Mammary epithelial cell (primary cell): Measurements from ENCODE around the gene YES1.

ENCODE experiments used
- EZH2 ChIP-seq: IDR thresholded peaks from 2 replicates; pipeline ENCODE4 v1.6.1; 2012; ENCODE audit warnings: low read length, inconsistent platforms, borderline replicate concordance
- TF ChIP-seq, protein P1 (sequence below), 2 donors: IDR thresholded peaks in 1 of 2; conservative IDR thresholded peaks in 1 of 2; 2 replicates each; pipeline ENCODE4 v1.5.1; 2011 to 2012; ENCODE audit warnings: inconsistent platforms in 2 of 2, low read length in 2 of 2, mild to moderate bottlenecking in 2 of 2, control low read depth in 1 of 2, low read depth in 1 of 2; ENCODE audit not compliant: insufficient read depth in 1 of 2; ENCODE audit errors: extremely low read depth in 1 of 2

DNA sequence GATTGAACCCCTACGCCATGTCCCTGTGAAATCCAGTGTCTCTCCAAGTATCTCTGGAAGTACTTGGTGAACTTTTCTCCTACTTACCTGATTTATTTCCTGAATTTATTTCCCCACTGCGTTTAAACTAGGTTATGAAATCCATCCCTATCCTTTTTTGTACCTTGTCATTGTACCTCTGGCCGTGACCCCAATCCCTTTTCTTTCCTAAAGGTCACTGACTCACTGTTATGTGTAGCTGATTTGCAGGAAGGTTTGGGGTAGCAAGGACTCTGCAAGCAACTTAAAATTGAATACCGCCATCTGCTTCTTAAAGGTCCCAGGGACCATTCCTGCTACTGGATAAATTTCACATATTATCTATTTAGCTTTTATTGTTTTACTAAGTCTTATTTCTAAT is 95.0 kb downstream of the YES1 start:
- TF ChIP-seq, protein P1, sequence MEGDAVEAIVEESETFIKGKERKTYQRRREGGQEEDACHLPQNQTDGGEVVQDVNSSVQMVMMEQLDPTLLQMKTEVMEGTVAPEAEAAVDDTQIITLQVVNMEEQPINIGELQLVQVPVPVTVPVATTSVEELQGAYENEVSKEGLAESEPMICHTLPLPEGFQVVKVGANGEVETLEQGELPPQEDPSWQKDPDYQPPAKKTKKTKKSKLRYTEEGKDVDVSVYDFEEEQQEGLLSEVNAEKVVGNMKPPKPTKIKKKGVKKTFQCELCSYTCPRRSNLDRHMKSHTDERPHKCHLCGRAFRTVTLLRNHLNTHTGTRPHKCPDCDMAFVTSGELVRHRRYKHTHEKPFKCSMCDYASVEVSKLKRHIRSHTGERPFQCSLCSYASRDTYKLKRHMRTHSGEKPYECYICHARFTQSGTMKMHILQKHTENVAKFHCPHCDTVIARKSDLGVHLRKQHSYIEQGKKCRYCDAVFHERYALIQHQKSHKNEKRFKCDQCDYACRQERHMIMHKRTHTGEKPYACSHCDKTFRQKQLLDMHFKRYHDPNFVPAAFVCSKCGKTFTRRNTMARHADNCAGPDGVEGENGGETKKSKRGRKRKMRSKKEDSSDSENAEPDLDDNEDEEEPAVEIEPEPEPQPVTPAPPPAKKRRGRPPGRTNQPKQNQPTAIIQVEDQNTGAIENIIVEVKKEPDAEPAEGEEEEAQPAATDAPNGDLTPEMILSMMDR (conservative IDR thresholded peaks at IDR 0.05 in 1 of 2, IDR thresholded peaks at IDR 0.05 in 1 of 2; ENCODE audit: extremely low read depth in 1 of 2, insufficient read depth in 1 of 2, low read depth in 1 of 2, low read length in 2 of 2), result no peak
- no peak for TF ChIP-seq EZH2
